Calu3 (cell line): ENCODE data around the gene UTS2R. TPM values are rescaled to one million over a fixed set of nuclear protein-coding genes. Genes with fewer than 3 reads are reported as not detected.

Experiments
- BruUV-seq: library from RNA; stranded (reverse); fragments of 400-500 nt; replicated peaks from 2 replicates; lab custom pipeline; 2021; lab: Mats Ljungman, UMichigan
- CTCF ChIA-PET: fragments of 300-600 bp; sonication (Branson Sonifier 250); formaldehyde crosslinking; loops from one replicate; lab custom pipeline; 2022; ENCODE audit warnings: antibody characterized with exemption; lab: Charles Lee
- DNase-seq: peaks from one replicate; pipeline ENCODE4 v3.0.0; 2022
- H3K27ac Mint-ChIP-seq: one replicate; pipeline ENCODE4 v1.8.0; 2022; ENCODE audit warnings: mixed read lengths; ENCODE audit not compliant: unreplicated experiment
- H3K27me3 Mint-ChIP-seq: one replicate; pipeline ENCODE4 v1.8.0; 2022; ENCODE audit warnings: mixed read lengths; ENCODE audit not compliant: unreplicated experiment
- H3K36me3 Mint-ChIP-seq: one replicate; pipeline ENCODE4 v1.8.0; 2022; ENCODE audit warnings: mild to moderate bottlenecking, moderate library complexity, mixed read lengths; ENCODE audit not compliant: insufficient read depth, unreplicated experiment
- H3K4me1 Mint-ChIP-seq: one replicate; pipeline ENCODE4 v1.8.0; 2022; ENCODE audit warnings: mild to moderate bottlenecking, low read depth, mixed read lengths; ENCODE audit not compliant: unreplicated experiment
- H3K4me3 Mint-ChIP-seq: one replicate; pipeline ENCODE4 v1.8.0; 2022; ENCODE audit warnings: mild to moderate bottlenecking, low read depth, moderate library complexity, mixed read lengths; ENCODE audit not compliant: unreplicated experiment
- H3K9me3 Mint-ChIP-seq: one replicate; pipeline ENCODE4 v1.8.0; 2022; ENCODE audit warnings: low read depth, mixed read lengths; ENCODE audit not compliant: unreplicated experiment
- intact Hi-C: fragments of 100-400 bp; cut with micrococcal nuclease; formaldehyde crosslinking; loops from one replicate; pipeline ENCODE4 v1.10.0; 2022; ENCODE audit not compliant: unreplicated experiment
- total RNA-seq: library from RNA; stranded (reverse); gene quantifications from 2 replicates; pipeline ENCODE4 v1.2.3, GENCODE V29; 2022
- TF ChIP-seq, protein P1 (sequence below): fragments of 200-600 bp; IDR thresholded peaks from one replicate; pipeline ENCODE4 v1.8.0; 2022; ENCODE audit warnings: antibody characterized with exemption; ENCODE audit not compliant: unreplicated experiment

UTS2R gene
- total RNA-seq, 1 experiment from 2014 or later, result not detected

GRCh38 chr17:82348434-82348833 is 23.1 kb upstream of the UTS2R start:
- intact Hi-C loops, result no loop called here
- Mint-ChIP-seq H3K27ac (no peak overlapping the region), H3K36me3 (peaks cover 7% of the 10 kb centered on the region), H3K9me3 (no peaks in the 10 kb centered on the region), H3K4me3 (no peak overlapping the region), H3K4me1 (peaks cover 11% of the 10 kb centered on the region), H3K27me3 (peaks cover 18% of the 10 kb centered on the region)
- TF ChIP-seq, protein P1, sequence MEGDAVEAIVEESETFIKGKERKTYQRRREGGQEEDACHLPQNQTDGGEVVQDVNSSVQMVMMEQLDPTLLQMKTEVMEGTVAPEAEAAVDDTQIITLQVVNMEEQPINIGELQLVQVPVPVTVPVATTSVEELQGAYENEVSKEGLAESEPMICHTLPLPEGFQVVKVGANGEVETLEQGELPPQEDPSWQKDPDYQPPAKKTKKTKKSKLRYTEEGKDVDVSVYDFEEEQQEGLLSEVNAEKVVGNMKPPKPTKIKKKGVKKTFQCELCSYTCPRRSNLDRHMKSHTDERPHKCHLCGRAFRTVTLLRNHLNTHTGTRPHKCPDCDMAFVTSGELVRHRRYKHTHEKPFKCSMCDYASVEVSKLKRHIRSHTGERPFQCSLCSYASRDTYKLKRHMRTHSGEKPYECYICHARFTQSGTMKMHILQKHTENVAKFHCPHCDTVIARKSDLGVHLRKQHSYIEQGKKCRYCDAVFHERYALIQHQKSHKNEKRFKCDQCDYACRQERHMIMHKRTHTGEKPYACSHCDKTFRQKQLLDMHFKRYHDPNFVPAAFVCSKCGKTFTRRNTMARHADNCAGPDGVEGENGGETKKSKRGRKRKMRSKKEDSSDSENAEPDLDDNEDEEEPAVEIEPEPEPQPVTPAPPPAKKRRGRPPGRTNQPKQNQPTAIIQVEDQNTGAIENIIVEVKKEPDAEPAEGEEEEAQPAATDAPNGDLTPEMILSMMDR, result no peak
- DNase-seq, result no peak
- BruUV-seq, result no TSS peak
- CTCF ChIA-PET, result no interaction called here

DNA sequence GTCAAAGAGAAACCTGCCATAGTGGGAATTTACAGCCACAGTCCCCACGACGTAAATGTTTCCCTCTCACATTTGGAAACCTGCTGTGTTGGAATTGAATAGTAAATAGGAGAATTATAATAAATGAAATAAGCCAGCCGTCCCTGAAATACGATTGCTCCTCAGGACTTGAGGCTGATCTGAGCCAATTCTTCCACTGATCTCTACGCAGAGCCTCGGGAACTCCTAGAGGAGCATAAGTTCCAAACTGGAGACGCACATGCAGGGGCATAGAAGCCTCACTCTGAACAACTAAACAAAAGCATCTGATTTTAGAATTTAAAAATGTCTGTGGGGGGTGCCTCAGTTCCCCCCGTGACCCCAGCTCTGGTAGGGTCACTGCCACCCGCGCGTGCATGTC is 22.7 kb upstream of the UTS2R start:
- no peak for DNase-seq
- H3K9me3 Mint-ChIP-seq, result no peaks in the 10 kb centered on the region
- CTCF ChIA-PET, result interaction anchor here (0.9 kb wide), 1 partner anchor 364 kb away, joined by 3 read pairs; no protein-coding TSS in a partner anchor
- TF ChIP-seq, protein P1, result no peak
- intact Hi-C loops, result no loop called here
- H3K4me3 Mint-ChIP-seq, result no peak overlapping the region
- peaks cover 11% of the 10 kb centered on the region for H3K4me1 Mint-ChIP-seq
- H3K36me3 Mint-ChIP-seq, result peaks cover 7% of the 10 kb centered on the region
- peaks cover 18% of the 10 kb centered on the region for H3K27me3 Mint-ChIP-seq
- H3K27ac Mint-ChIP-seq, result no peak overlapping the region
- BruUV-seq, result no TSS peak

- no peak overlapping the region for H3K27ac Mint-ChIP-seq
- intact Hi-C loops, result no loop called here
- peaks cover 18% of the 10 kb centered on the region for H3K27me3 Mint-ChIP-seq
- peaks cover 7% of the 10 kb centered on the region for H3K36me3 Mint-ChIP-seq
- no peaks in the 10 kb centered on the region for H3K9me3 Mint-ChIP-seq
- TF ChIP-seq, protein P1, result no peak
- no peak overlapping the region for H3K4me3 Mint-ChIP-seq
- H3K4me1 Mint-ChIP-seq, result peaks cover 11% of the 10 kb centered on the region
- BruUV-seq, result no TSS peak
- CTCF ChIA-PET, result interaction anchor here (0.6 to 0.9 kb wide), 2 partner anchors 10 to 363 kb away, joined by 3 read pairs; no protein-coding TSS in a partner anchor
- no peak for DNase-seq
Measured at GRCh38 chr17:82349287-82349701, 22.3 kb upstream of the UTS2R start.

- BruUV-seq, result no TSS peak
- DNase-seq, result no peak
- Mint-ChIP-seq H3K27ac (no peak overlapping the region), H3K36me3 (peaks cover 7% of the 10 kb centered on the region), H3K4me1 (peaks cover 11% of the 10 kb centered on the region), H3K27me3 (peaks cover 18% of the 10 kb centered on the region), H3K4me3 (no peak overlapping the region), H3K9me3 (no peaks in the 10 kb centered on the region)
- intact Hi-C loops, result loop anchor here (5.0 kb wide), 2 partner anchors 62 to 202 kb away; no protein-coding TSS in a partner anchor
- CTCF ChIA-PET, result interaction anchor here (0.6 kb wide), 2 partner anchors 9 to 28 kb away, joined by 4 to 6 read pairs; partner anchors contain the start of gene TEX19
- TF ChIP-seq, protein P1, result no peak
Measured at GRCh38 chr17:82350182-82351030, 21.2 kb upstream of the UTS2R start.
